ENCODE measurements around the gene SARDH.

The SARDH gene

DNA sequence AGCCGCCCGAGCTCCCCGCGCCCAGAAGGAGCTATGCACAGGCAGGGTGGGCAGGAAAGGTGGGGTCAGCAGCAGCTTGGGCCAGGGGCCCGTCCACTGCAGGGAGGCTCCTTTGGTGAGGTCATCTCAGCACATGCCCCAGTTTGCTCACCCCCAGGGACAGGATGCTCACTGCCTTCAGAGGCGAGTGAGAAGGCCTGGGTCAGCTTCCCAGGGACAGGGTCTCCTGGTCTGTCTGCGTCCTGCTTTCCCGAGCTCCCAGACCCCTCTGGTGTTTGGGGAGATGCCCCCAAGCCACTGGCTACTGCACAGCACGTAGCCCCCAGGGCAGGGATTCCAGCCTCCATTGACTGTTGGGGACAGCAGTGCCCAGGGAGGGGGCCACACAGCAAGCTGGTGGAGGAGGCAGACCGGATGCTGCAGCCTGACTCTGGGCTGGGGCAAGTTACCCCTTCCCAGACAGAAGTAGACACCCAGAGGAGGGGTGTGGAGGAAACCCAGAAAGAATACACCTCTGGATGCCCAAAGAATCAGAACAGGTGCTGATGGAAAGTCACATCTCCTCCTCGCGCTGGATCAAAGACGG is 581 bp upstream of the SARDH start:
- DNase-seq (ENCODE audit: low read depth): no peak
- peak overlapping the region; percentile 45 for H3K4me3 ChIP-seq (ENCODE audit: low read depth, low read length)

GRCh38 chr9:133737071-133737773 is 930 bp downstream of the SARDH start:
- peak overlapping the region; percentile 45 for H3K4me3 ChIP-seq (ENCODE audit: low read depth, low read length)
- DNase-seq (ENCODE audit: low read depth): peak; percentile 12

DNA sequence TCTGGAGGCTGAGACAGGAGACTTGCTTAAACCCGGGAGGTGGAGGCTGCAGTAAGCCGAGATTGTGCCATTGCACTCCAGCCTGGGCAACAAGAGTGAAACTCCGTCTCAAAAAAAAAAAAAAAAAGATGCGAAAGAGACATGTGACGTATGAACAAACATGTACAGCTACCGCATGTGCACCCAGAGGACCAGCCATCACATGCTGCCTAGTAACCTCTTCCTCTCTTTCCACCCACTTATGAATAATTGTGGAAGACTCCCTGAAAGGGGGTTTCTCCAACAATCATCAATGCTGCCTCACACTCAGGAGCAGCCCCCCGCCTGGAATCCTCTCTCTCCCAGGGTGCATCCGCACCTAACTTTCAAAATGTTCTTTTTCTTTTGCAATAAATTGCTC is 2.2 kb downstream of the SARDH start:
- no peak for DNase-seq (ENCODE audit: low read depth)
- no peak overlapping the region for H3K4me3 ChIP-seq (ENCODE audit: low read depth, low read length)

- DNase-seq (ENCODE audit: low read depth): no peak
Observed at GRCh38 chr9:133735415-133735775, 2.8 kb downstream of the SARDH start.

DNA sequence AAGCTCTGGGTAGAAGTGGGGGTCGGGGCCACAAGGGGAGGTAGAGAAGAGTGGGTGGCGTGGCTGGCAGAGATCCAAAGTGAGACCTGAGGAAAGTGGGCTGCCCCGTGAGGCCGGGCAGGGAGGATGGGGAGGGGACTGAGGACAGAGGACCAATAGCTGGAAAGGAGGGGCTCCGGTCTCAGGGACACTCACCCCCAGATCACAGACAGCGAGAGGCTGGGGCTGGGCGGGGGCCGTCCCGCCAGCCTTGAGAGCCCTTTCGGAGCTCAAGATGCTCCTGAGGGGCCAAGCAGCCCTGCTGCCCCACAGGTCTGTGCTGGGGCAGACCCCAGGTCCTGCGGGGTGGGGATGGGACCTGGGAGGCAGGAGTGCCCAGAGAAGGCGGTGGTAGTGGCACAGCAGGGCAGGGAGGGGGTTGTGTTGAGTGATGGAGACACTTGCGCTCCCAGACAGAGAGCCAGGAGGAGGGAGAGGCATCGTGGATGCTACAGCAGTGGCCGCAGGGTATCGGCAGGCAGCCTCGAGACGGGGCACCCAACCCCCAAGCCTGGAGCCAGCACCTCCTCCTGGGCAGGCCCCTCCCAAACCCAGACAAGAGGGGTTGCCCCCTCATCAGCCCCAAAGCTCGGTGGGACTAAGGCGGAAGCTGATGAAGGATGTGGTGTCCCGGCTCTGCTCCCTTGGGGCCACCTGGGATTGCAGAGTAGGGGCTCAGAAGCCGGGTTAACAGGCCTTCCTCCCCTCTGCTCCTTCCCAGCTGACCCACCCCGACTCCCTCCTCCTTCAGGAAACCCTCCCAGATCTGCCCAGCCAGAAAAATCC is 3.4 kb downstream of the SARDH start:
- H3K4me3 ChIP-seq (ENCODE audit: low read depth, low read length): no peak overlapping the region
- DNase-seq (ENCODE audit: low read depth): no peak

More at GRCh38 chr9:133735415-133735775, 2.8 kb downstream of the SARDH start:
- H3K4me3 ChIP-seq (ENCODE audit: low read depth, low read length): no peak overlapping the region

GRCh38 chr9:133733796-133734533 is 4.2 kb downstream of the SARDH start:
- H3K4me3 ChIP-seq (ENCODE audit: low read depth, low read length): no peak overlapping the region
- no peak for DNase-seq (ENCODE audit: low read depth)

GRCh38 chr9:133733421-133733795 is 4.7 kb downstream of the SARDH start:
- no peak for DNase-seq (ENCODE audit: low read depth)
- H3K4me3 ChIP-seq (ENCODE audit: low read depth, low read length): no peak overlapping the region

DNA sequence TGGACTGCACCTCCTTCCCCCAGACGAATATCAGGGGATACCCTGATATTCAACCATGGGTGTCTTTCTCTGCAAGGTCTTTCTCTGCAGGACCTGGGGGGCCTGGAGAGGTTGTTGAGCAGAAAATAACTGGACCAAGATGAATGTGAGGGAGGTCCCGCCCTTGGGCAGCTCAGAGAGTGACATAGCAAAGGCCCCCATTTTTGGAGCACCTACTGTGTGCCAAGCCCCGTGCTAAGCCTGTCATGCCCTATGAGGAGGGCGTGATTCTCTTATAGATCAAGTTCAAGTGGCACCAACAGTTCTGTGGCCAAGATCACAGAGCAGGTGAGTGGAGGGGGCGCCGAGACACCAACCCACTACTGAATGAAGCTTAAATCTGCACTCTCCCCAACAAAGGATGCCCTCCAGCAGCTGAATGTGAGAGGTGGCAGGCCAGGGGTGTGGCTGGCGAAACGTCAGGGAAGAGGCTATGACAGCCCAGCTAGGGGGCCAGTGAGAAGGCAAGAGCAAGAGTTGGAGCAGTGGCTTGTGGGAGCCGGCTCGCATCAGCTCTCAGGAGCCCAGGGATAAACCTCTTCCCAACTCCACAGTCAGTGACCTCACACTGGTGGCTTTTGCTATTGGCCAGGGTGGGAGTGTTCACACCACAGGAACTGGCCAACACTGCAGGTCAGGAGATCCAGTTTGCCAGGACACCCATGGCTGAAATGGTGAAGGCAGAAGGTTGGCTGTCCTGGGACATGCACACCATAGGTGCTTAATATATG is 5.3 kb downstream of the SARDH start:
- no peak for DNase-seq (ENCODE audit: low read depth)
- no peak overlapping the region for H3K4me3 ChIP-seq (ENCODE audit: low read depth, low read length)

GRCh38 chr9:133731876-133732638 is 6.1 kb downstream of the SARDH start:
- H3K4me3 ChIP-seq (ENCODE audit: low read depth, low read length): no peak overlapping the region
- no peak for DNase-seq (ENCODE audit: low read depth)

DNA sequence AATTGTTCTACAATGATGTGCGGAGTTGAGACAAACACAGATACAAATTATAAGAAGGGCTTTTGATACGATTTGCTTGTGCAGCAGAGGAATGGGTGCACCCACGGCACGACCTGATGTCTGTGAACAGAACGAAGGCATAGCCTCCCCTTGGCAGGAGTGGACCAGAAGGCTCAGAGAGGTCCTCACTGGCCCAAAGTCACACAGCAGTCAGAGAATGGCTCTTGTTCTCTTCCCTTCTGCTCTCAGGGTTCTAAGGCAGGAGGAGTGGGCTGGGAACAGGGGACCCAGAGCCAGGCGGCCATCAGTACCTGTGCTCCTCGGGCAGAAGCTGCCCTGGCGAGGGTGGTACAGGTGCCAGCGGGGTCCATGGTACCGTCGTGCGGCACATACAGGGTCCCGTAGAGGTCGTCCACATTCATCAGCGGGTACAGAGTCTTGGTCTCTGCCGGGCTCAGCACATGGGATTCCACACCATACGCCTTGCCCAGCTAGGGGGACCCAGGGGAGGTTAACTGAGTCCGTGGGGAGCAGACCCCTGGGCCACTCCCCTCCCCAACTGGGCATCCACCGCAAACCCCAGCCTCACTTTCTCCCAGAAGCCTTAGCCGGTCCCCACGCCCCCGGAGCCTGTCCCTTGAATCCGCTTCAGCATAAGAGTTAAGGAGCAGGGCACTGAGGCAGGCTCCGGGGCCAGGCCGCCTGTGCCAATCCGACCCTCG is 7.0 kb downstream of the SARDH start:
- no peak overlapping the region for H3K4me3 ChIP-seq (ENCODE audit: low read depth, low read length)
- DNase-seq (ENCODE audit: low read depth): no peak

DNA sequence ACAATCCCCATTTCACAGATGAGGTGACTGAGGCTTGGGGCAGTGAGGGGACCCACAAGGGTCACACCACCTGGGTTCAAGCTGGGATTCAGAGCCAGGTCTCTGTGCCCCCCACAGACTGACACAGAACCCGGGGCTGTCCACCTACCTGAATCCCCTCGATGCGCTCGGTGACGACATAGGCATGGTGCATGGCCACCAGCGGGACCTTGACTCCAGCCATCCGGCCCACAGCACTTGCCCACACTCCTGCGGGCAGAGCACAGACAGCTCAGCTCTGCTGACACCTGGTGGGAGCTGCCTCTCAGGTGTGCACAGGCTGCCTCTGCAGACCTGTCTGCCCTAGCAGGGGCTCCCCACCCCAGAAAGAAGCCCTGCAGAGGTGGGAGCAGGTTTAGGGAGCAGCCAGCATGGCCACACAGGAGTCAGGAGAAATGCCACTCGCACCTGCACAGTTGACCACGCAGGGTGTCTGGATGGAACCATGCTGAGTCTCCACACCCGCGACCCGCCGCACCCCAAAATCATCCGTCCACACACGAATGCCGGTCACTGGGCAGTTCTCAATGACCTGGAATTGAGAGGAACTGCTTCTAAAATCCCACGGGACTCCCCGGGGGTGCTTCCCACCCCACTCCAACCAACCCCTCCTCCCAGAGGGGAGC is 8.4 kb downstream of the SARDH start:
- H3K4me3 ChIP-seq (ENCODE audit: low read depth, low read length): no peak overlapping the region
- DNase-seq (ENCODE audit: low read depth): no peak

GRCh38 chr9:133728856-133729616 is 9.1 kb downstream of the SARDH start:
- H3K4me3 ChIP-seq (ENCODE audit: low read depth, low read length): no peak overlapping the region
- no peak for DNase-seq (ENCODE audit: low read depth)

GRCh38 chr9:133727876-133728441 is 10.2 kb downstream of the SARDH start:
- H3K4me3 ChIP-seq (ENCODE audit: low read depth, low read length): no peak overlapping the region
- no peak for DNase-seq (ENCODE audit: low read depth)

DNA sequence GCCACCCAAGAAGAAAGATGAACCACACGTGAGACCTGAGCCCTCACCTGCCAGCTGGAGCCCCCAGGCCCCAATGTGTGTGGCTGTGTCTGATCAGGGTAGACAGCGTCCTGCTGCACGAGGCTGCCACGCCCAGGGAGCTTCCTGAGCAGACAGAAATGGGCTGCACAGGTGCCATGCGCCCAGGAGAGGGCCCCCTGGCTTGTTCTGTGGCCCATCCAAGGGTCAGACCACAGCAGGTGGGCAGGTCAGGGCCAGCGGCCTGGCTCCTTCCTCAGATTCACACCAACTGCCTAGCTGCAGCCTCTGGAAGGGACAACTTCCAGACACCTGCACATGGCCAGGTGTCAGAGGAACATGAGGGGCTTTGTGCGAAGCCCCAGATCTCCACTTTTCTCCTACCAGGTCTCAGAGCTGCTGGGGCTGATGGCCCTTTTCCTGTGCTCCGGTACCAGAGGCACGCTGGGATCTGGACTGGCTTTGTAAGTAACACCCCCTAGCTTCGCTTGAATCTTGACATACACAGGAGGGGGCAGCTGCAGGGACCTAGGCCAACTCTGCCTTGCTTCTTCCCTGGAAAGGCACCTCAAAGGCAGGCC is 10.8 kb downstream of the SARDH start:
- H3K4me3 ChIP-seq (ENCODE audit: low read depth, low read length): no peak overlapping the region
- no peak for DNase-seq (ENCODE audit: low read depth)

DNA sequence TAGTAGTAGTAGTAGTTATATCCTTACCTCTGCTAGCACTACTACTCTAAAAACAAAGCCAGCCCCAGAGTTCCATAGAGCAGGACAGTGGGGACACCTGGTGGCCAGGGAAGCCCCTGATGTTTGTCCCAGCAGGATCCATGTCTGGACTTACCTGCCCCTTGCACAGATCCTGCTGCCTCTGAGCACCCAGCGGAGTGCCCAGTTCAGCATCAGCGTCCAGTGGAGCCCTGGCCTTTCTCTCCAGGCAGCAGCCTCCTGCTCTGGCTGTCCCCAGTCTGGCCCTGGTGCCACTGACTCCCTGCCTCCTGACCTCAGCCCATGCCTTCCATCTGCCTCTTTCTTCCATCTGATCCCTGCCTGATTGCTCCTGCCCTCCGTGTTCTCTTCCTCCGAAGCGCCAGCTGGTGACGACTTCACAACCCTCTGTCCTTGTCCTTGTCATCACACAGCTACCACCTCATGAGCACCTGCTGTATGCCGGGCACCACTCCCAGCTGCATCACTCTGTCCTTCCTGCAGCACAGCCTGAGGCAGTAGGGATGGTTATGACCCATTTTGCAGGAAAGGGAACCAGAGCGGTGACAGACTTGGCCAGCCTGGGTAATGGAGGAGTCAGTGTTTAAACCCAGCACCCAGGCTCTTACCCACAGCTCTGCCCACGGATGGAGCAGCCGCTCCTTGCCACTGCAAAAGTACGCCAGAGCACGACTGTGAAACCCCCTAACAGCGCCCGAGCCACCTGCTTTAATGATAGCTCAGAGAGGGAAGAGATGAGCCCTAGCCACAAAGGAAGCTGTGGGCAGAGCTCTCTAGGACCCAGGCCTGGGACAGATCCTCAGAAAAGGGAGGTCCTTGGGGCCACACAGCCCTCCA is 11.5 kb downstream of the SARDH start:
- H3K4me3 ChIP-seq (ENCODE audit: low read depth, low read length): no peak overlapping the region
- no peak for DNase-seq (ENCODE audit: low read depth)
